Loucy (cell line): ENCODE results near the gene UNC79.

ENCODE experiments used
- CTCF ChIP-seq: fragments of 200-600 bp; sonication (generic); conservative IDR thresholded peaks from 2 replicates; pipeline ENCODE4 v1.5.1; 2014; ENCODE audit warnings: mild to moderate bottlenecking, antibody characterized with exemption, low read length
- EZH2phosphoT487 ChIP-seq: fragments of 200-600 bp; IDR thresholded peaks from 2 replicates; pipeline ENCODE4 v1.6.1; 2018; ENCODE audit warnings: antibody characterized with exemption, mild to moderate bottlenecking, moderate library complexity, borderline replicate concordance

- TF ChIP-seq CTCF (no peak), EZH2phosphoT487 (no peak)
Measured at GRCh38 chr14:93727039-93727740, 296.5 kb downstream of the UNC79 start.
